Muscle of leg (tissue), 11 donors: Measurements from ENCODE around the gene AP3S1. TPM values are rescaled to one million over a fixed set of nuclear protein-coding genes. Genes with fewer than 3 reads are reported as not detected.
A peak's percentile ranks its signal among the peaks of the same experiment; 100 is the strongest.
"Not testable (repeated sequence)": the region's sequence is repeated elsewhere in the genome, so short reads cannot be mapped to it uniquely, and the experiment has no call there.

Source experiments
- DNase-seq: peaks from one replicate; pipeline ENCODE4 v3.0.0; 2013
- H3K27ac ChIP-seq: one replicate; pipeline ENCODE4 v1.5.1; 2013; ENCODE audit warnings: mild to moderate bottlenecking, low read length, control low read depth
- H3K27me3 ChIP-seq: one replicate; pipeline ENCODE4 v1.6.1; 2013; ENCODE audit warnings: low read length; ENCODE audit not compliant: control insufficient read depth, insufficient read depth
- H3K36me3 ChIP-seq: one replicate; pipeline ENCODE4 v1.6.1; 2013; ENCODE audit warnings: low read length; ENCODE audit not compliant: control insufficient read depth, insufficient read depth
- H3K4me1 ChIP-seq: one replicate; pipeline ENCODE4 v1.6.1; 2013; ENCODE audit warnings: low read length; ENCODE audit not compliant: control insufficient read depth, insufficient read depth
- H3K4me3 ChIP-seq: one replicate; pipeline ENCODE4 v1.5.1; 2013; ENCODE audit warnings: low read length, control low read depth
- H3K9me3 ChIP-seq: replicated peaks from 2 replicates; pipeline ENCODE4 v1.6.1; 2013; ENCODE audit warnings: low read depth, low read length; ENCODE audit not compliant: control insufficient read depth
- WGBS: methylation state at CpG from one replicate; pipeline ENCODE4 v1.1.5; 2013; ENCODE audit warnings: missing lambda C conversion rate; ENCODE audit not compliant: insufficient coverage; 5-methylcytosine and 5-hydroxymethylcytosine counted together
- polyA plus RNA-seq, 8 donors: library from polyadenylated mRNA; unstranded; fragments of 120-200 nt; gene quantifications; one replicate each; pipeline versions ENCODE4 v1.2.1 to v1.2.3, GENCODE V29; 2013; ENCODE audit warnings: inconsistent platforms in 1 of 8, low replicate concordance in 1 of 8; ENCODE audit not compliant: insufficient read length in 8 of 8, insufficient read depth in 1 of 8
- total RNA-seq: library from RNA; stranded (reverse); fragments of 120-200 nt; gene quantifications from one replicate; pipeline ENCODE4 v1.2.4, GENCODE V29; 2013

AP3S1 gene
- total and polyA plus RNA-seq, 9 donors: 63.8 to 152 (median 111) TPM

GRCh38 chr5:115857057-115857479 is 15.3 kb downstream of the AP3S1 start:
- Histone ChIP-seq H3K4me3 (no peak overlapping the region), H3K36me3 (no peaks in the 10 kb centered on the region), H3K9me3 (peaks cover 3% of the 10 kb centered on the region), H3K27ac (no peak overlapping the region), H3K4me1 (no peaks in the 10 kb centered on the region), H3K27me3 (no peaks in the 10 kb centered on the region)
- DNase-seq: no peak
- WGBS: no CpG with 5 or more reads among the region's 1 CpG

- H3K4me3 ChIP-seq: no peak overlapping the region
- no peak overlapping the region for H3K27ac ChIP-seq
- H3K36me3 ChIP-seq: no peaks in the 10 kb centered on the region
- no peaks in the 10 kb centered on the region for H3K27me3 ChIP-seq
- H3K4me1 ChIP-seq: no peaks in the 10 kb centered on the region
- H3K9me3 ChIP-seq: peaks cover 3% of the 10 kb centered on the region
- peak; percentile 19 for DNase-seq
- no CpG with 5 or more reads among the region's 2 CpGs for WGBS
Observed at GRCh38 chr5:115857626-115858349, 16.1 kb downstream of the AP3S1 start.

GRCh38 chr5:115858396-115858795 is 16.7 kb downstream of the AP3S1 start:
- 80% methylated on average over 1 of the region's 3 CpGs for WGBS
- Histone ChIP-seq H3K4me3 (no peak overlapping the region), H3K4me1 (no peaks in the 10 kb centered on the region)

GRCh38 chr5:115859378-115859777 is 17.6 kb downstream of the AP3S1 start:
- no peaks in the 10 kb centered on the region for H3K27me3 ChIP-seq
- no peaks in the 10 kb centered on the region for H3K4me1 ChIP-seq
- H3K4me3 ChIP-seq: no peak overlapping the region
- DNase-seq: no peak
- peaks cover 7% of the 10 kb centered on the region for H3K9me3 ChIP-seq
- H3K36me3 ChIP-seq: no peaks in the 10 kb centered on the region
- no peak overlapping the region for H3K27ac ChIP-seq

More at GRCh38 chr5:115858396-115858795, 16.7 kb downstream of the AP3S1 start:
- peaks cover 3% of the 10 kb centered on the region for H3K9me3 ChIP-seq
- H3K27ac ChIP-seq: no peak overlapping the region
- H3K27me3 ChIP-seq: no peaks in the 10 kb centered on the region
- no peak for DNase-seq
- H3K36me3 ChIP-seq: no peaks in the 10 kb centered on the region

- no peaks in the 10 kb centered on the region for H3K4me1 ChIP-seq
- no peak overlapping the region for H3K27ac ChIP-seq
- no CpG with 5 or more reads among the region's 3 CpGs for WGBS
- H3K27me3 ChIP-seq: no peaks in the 10 kb centered on the region
- no peaks in the 10 kb centered on the region for H3K9me3 ChIP-seq
- no peak overlapping the region for H3K4me3 ChIP-seq
- no peak for DNase-seq
- peaks cover 18% of the 10 kb centered on the region for H3K36me3 ChIP-seq
Observed at GRCh38 chr5:115869256-115869795, 27.6 kb downstream of the AP3S1 start.

GRCh38 chr5:115872447-115872846 is 30.7 kb downstream of the AP3S1 start:
- Histone ChIP-seq H3K27me3 (no peaks in the 10 kb centered on the region), H3K4me1 (no peaks in the 10 kb centered on the region), H3K9me3 (no peaks in the 10 kb centered on the region), H3K4me3 (no peak overlapping the region), H3K27ac (no peak overlapping the region), H3K36me3 (peaks cover 22% of the 10 kb centered on the region)
- no CpG with 5 or more reads among the region's 2 CpGs for WGBS
- no peak for DNase-seq

GRCh38 chr5:115873392-115873791 is 31.7 kb downstream of the AP3S1 start:
- Histone ChIP-seq H3K4me1 (no peaks in the 10 kb centered on the region), H3K36me3 (peaks cover 22% of the 10 kb centered on the region), H3K27me3 (no peaks in the 10 kb centered on the region), H3K27ac (no peak overlapping the region), H3K4me3 (no peak overlapping the region), H3K9me3 (no peaks in the 10 kb centered on the region)
- DNase-seq: no peak
- WGBS: no CpG with 5 or more reads among the region's 1 CpG

GRCh38 chr5:115875447-115875846 is 33.7 kb downstream of the AP3S1 start:
- peaks cover 23% of the 10 kb centered on the region for H3K36me3 ChIP-seq
- no peak overlapping the region for H3K4me3 ChIP-seq
- no peak overlapping the region for H3K27ac ChIP-seq
- 29% methylated on average over 1 of the region's 2 CpGs for WGBS
- DNase-seq: peak; percentile 43
- no peaks in the 10 kb centered on the region for H3K27me3 ChIP-seq
- H3K9me3 ChIP-seq: peaks cover 3% of the 10 kb centered on the region
- H3K4me1 ChIP-seq: no peaks in the 10 kb centered on the region

- H3K27ac ChIP-seq, H3K27me3 ChIP-seq, H3K9me3 ChIP-seq, H3K4me3 ChIP-seq, H3K4me1 ChIP-seq, DNase-seq: not testable (repeated sequence)
- no CpG with 5 or more reads among the region's 5 CpGs for WGBS
- H3K36me3 ChIP-seq: peaks cover 12% of the 10 kb centered on the region
Observed at GRCh38 chr5:115877342-115877741, 35.6 kb downstream of the AP3S1 start.

GRCh38 chr5:115882434-115882833 is 40.7 kb downstream of the AP3S1 start:
- 97% methylated on average over 5 of the region's 8 CpGs for WGBS
- not testable (repeated sequence) for H3K27ac ChIP-seq, DNase-seq, H3K27me3 ChIP-seq, H3K4me3 ChIP-seq, H3K4me1 ChIP-seq, H3K9me3 ChIP-seq
- peaks cover 14% of the 10 kb centered on the region for H3K36me3 ChIP-seq
